Measurements from ENCODE around the gene ANO8. TPM values are rescaled to one million over a fixed set of nuclear protein-coding genes. Genes with fewer than 3 reads are reported as not detected.

Gene ANO8
- total RNA-seq, 1 experiment from 2014 or later = 12.1 TPM

DNA sequence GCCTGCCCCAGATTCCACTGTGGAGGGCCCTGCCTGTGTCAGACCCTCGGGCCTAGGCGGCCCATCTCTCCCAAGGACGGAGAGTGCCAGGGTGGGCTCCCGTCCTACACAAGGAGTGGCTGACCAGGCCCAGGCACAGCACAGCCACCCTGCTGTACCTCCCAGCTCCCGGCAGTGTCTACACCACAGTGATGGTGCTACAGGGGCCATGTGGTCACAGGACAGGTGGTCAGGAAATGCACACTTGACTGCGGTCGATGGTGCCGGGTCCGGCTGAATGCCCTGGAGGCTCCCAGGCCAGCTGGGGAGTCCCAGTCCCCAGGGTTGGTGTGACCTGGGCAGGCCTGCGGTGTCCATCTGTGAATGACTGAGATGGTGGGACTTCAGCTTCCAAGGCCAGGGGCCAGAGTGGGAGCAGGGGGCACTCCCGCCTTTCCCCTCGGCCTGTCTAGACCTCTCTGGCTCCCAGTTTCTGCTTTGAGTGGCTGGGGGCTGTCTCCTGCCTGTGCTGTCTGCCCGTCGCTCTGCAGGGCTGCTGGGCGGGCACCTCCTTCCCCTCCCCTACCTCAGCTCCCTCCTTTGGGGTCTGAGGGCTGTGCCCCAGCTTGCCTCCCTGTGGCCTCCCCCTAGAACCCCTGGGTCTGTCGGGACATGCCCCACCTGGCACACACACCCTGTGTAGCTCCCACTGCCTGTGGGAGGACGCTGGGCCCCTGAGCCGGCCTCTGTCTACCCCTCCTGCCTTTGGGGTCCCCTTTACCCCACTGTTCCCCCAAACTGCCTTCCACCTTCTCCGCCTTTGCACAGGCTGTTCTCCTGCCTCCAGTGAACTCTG, 12.8 kb downstream of the ANO8 start:
- H4K20me1 ChIP-seq (ENCODE audit: low read length) = no peaks in the 10 kb centered on the region
- H3K27me3 ChIP-seq (ENCODE audit: low read length) = no peaks in the 10 kb centered on the region
- H3K4me1 ChIP-seq (ENCODE audit: insufficient read depth, low read length) = peaks cover 10% of the 10 kb centered on the region
- H3K4me2 ChIP-seq (ENCODE audit: low read length) = no peak overlapping the region
- H3F3A ChIP-seq (ENCODE audit: low read length, unreplicated experiment) = no peaks in the 10 kb centered on the region
- no peaks in the 10 kb centered on the region for H3K9me2 ChIP-seq (replicated peaks; ENCODE audit: low read length)
- TF ChIP-seq EZH2phosphoT487 (IDR thresholded peaks at IDR 0.05; ENCODE audit: borderline replicate concordance, low read length) (no peak), CTCF (conservative IDR thresholded peaks at IDR 0.05; ENCODE audit: low read depth, low read length) (no peak), EZH2 (IDR thresholded peaks at IDR 0.05; ENCODE audit: low read length, unreplicated experiment) (no peak)
- ATAC-seq (no peak), DNase-seq (no peak)
- BruUV-seq (replicated peaks) = no TSS peak
- ChIA-PET CTCF (no interaction called here), POLR2A (ENCODE audit: unreplicated experiment) (no interaction called here)
- peaks cover 18% of the 10 kb centered on the region for H3K36me3 ChIP-seq (ENCODE audit: low read depth, low read length)
- peaks cover 9% of the 10 kb centered on the region; the same call in 1 of the 2 replicates for H3K79me2 ChIP-seq (ENCODE audit: low read length)
- H3K9me3 ChIP-seq (ENCODE audit: low read length) = no peaks in the 10 kb centered on the region
- H3K9ac ChIP-seq (ENCODE audit: low read length) = no peak overlapping the region
- no peak overlapping the region for H3K4me3 ChIP-seq (ENCODE audit: low read length)
- intact Hi-C loops (cut with micrococcal nuclease) = no loop called here
- H3K27ac ChIP-seq (ENCODE audit: low read length) = no peak overlapping the region
- no peak overlapping the region for H2AFZ ChIP-seq (ENCODE audit: low read length)

DNA sequence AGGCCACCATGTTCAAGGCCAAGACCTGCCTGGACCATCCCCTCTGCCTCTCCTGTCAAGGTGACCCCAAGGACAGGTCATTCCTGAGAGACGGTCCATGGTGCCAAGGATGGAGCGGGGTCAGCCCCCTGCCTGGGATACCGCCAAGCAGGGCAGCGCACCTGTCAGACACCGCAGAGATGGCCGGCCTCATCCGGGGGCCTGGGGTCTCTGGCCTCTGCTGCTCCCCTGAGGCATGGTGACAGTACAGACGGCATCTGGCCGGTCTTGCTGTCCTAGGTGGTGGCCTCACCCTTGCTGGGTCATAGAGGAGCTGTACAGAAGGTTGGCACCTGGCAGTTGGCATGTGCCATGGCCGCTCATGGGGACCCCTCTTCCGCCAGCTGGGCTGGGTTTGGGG, 14.2 kb downstream of the ANO8 start:
- intact Hi-C loops (cut with micrococcal nuclease) = no loop called here
- H3K27me3 ChIP-seq (ENCODE audit: low read length) = no peaks in the 10 kb centered on the region
- DNase-seq (no peak), ATAC-seq (no peak)
- TF ChIP-seq CTCF (conservative IDR thresholded peaks at IDR 0.05; ENCODE audit: low read depth, low read length) (no peak), EZH2phosphoT487 (IDR thresholded peaks at IDR 0.05; ENCODE audit: borderline replicate concordance, low read length) (no peak), EZH2 (IDR thresholded peaks at IDR 0.05; ENCODE audit: low read length, unreplicated experiment) (no peak)
- no peak overlapping the region for H3K4me2 ChIP-seq (ENCODE audit: low read length)
- H2AFZ ChIP-seq (ENCODE audit: low read length) = no peak overlapping the region
- H3K9ac ChIP-seq (ENCODE audit: low read length) = no peak overlapping the region
- no TSS peak for BruUV-seq (replicated peaks)
- no peaks in the 10 kb centered on the region for H3K9me3 ChIP-seq (ENCODE audit: low read length)
- H3K27ac ChIP-seq (ENCODE audit: low read length) = no peak overlapping the region
- ChIA-PET POLR2A (ENCODE audit: unreplicated experiment) (no interaction called here), CTCF (no interaction called here)
- no peaks in the 10 kb centered on the region for H3F3A ChIP-seq (ENCODE audit: low read length, unreplicated experiment)
- H3K9me2 ChIP-seq (replicated peaks; ENCODE audit: low read length) = no peaks in the 10 kb centered on the region
- no peak overlapping the region for H3K4me3 ChIP-seq (ENCODE audit: low read length)
- peaks cover 9% of the 10 kb centered on the region; the same call in 1 of the 2 replicates for H3K79me2 ChIP-seq (ENCODE audit: low read length)
- no peaks in the 10 kb centered on the region for H4K20me1 ChIP-seq (ENCODE audit: low read length)
- H3K4me1 ChIP-seq (ENCODE audit: insufficient read depth, low read length) = peaks cover 22% of the 10 kb centered on the region
- peaks cover 20% of the 10 kb centered on the region for H3K36me3 ChIP-seq (ENCODE audit: low read depth, low read length)
